ENCODE data around the gene XPR1. TPM values are rescaled to one million over a fixed set of nuclear protein-coding genes. Genes with fewer than 3 reads are reported as not detected.
"Not testable (repeated sequence)": the region's sequence is repeated elsewhere in the genome, so short reads cannot be mapped to it uniquely, and the experiment has no call there.

XPR1 gene
- total RNA-seq, 2 experiments from 2014 or later, result 17.6 to 21.9 TPM

- H3K27me3 Mint-ChIP-seq; H3K4me1 Mint-ChIP-seq; H3K36me3 Mint-ChIP-seq; H3K9me3 Mint-ChIP-seq (ENCODE audit: low read depth); ATAC-seq; H3K27ac Mint-ChIP-seq; DNase-seq; CTCF ChIA-PET; H3K4me3 Mint-ChIP-seq: not testable (repeated sequence)
Measured at GRCh38 chr1:180857947-180858725, 226.3 kb downstream of the XPR1 start.

GRCh38 chr1:180859306-180859705 lies 227.5 kb downstream of the XPR1 start:
- H3K4me1 Mint-ChIP-seq, result no peaks in the 10 kb centered on the region
- H3K9me3 Mint-ChIP-seq (ENCODE audit: low read depth), result no peaks in the 10 kb centered on the region
- no peak for DNase-seq
- no peak overlapping the region for H3K27ac Mint-ChIP-seq
- H3K4me3 Mint-ChIP-seq, result no peak overlapping the region
- H3K36me3 Mint-ChIP-seq, result no peaks in the 10 kb centered on the region
- H3K27me3 Mint-ChIP-seq, result no peaks in the 10 kb centered on the region
- CTCF ChIA-PET, result interaction anchor here (1.0 to 1.6 kb wide), 2 partner anchors 13 to 344 kb away, joined by 4 read pairs; no protein-coding TSS in a partner anchor
- no peak for ATAC-seq

GRCh38 chr1:180860535-180860934 lies 228.7 kb downstream of the XPR1 start:
- no peak for DNase-seq
- Mint-ChIP-seq H3K27ac (no peak overlapping the region), H3K36me3 (no peaks in the 10 kb centered on the region), H3K27me3 (no peaks in the 10 kb centered on the region), H3K9me3 (ENCODE audit: low read depth) (no peaks in the 10 kb centered on the region), H3K4me1 (no peaks in the 10 kb centered on the region), H3K4me3 (no peak overlapping the region)
- CTCF ChIA-PET, result interaction anchor here (1.0 to 4.8 kb wide), 5 partner anchors 14 to 383 kb away, joined by 3 to 78 read pairs (median 4); no protein-coding TSS in a partner anchor
- no peak for ATAC-seq

- no peak overlapping the region for H3K27ac Mint-ChIP-seq
- ATAC-seq (no peak), DNase-seq (no peak)
- CTCF ChIA-PET, result interaction anchor here (0.7 to 4.8 kb wide), 26 partner anchors 9 to 560 kb away, joined by 3 to 78 read pairs (median 4); partner anchors contain the start of gene XPR1
- H3K27me3 Mint-ChIP-seq, result no peaks in the 10 kb centered on the region
- H3K4me1 Mint-ChIP-seq, result no peaks in the 10 kb centered on the region
- H3K36me3 Mint-ChIP-seq, result peaks cover 4% of the 10 kb centered on the region
- no peak overlapping the region for H3K4me3 Mint-ChIP-seq
- H3K9me3 Mint-ChIP-seq (ENCODE audit: low read depth), result no peaks in the 10 kb centered on the region
Measured at GRCh38 chr1:180862305-180862704, 230.5 kb downstream of the XPR1 start.

GRCh38 chr1:180863158-180863775 lies 231.4 kb downstream of the XPR1 start:
- ATAC-seq (no peak), DNase-seq (no peak)
- no peak overlapping the region for H3K27ac Mint-ChIP-seq
- no peaks in the 10 kb centered on the region for H3K4me1 Mint-ChIP-seq
- no peaks in the 10 kb centered on the region for H3K9me3 Mint-ChIP-seq (ENCODE audit: low read depth)
- CTCF ChIA-PET, result interaction anchor here (0.7 to 4.8 kb wide), 22 partner anchors 9 to 361 kb away, joined by 3 to 78 read pairs (median 4); partner anchors contain the start of genes ACBD6 and XPR1
- H3K4me3 Mint-ChIP-seq, result no peak overlapping the region
- H3K36me3 Mint-ChIP-seq, result peaks cover 4% of the 10 kb centered on the region
- H3K27me3 Mint-ChIP-seq, result no peaks in the 10 kb centered on the region

GRCh38 chr1:180881806-180882509 lies 250.1 kb downstream of the XPR1 start:
- no peaks in the 10 kb centered on the region for H3K27me3 Mint-ChIP-seq
- no peak overlapping the region for H3K27ac Mint-ChIP-seq
- H3K36me3 Mint-ChIP-seq, result no peaks in the 10 kb centered on the region
- H3K4me1 Mint-ChIP-seq, result peaks cover 2% of the 10 kb centered on the region
- ATAC-seq, result peak; percentile 58
- DNase-seq, result no peak
- H3K9me3 Mint-ChIP-seq (ENCODE audit: low read depth), result no peaks in the 10 kb centered on the region
- no peak overlapping the region for H3K4me3 Mint-ChIP-seq
- CTCF ChIA-PET, result interaction anchor here (0.6 to 2.0 kb wide), 42 partner anchors 9 to 543 kb away, joined by 3 to 45 read pairs (median 4); partner anchors contain the start of genes ACBD6 and MR1

- no peak overlapping the region for H3K27ac Mint-ChIP-seq
- DNase-seq (no peak), ATAC-seq (no peak)
- H3K27me3 Mint-ChIP-seq, result no peaks in the 10 kb centered on the region
- CTCF ChIA-PET, result interaction anchor here (1.5 to 1.8 kb wide), 3 partner anchors 8 to 257 kb away, joined by 3 to 5 read pairs (median 4); no protein-coding TSS in a partner anchor
- peaks cover 2% of the 10 kb centered on the region for H3K4me1 Mint-ChIP-seq
- no peaks in the 10 kb centered on the region for H3K36me3 Mint-ChIP-seq
- no peaks in the 10 kb centered on the region for H3K9me3 Mint-ChIP-seq (ENCODE audit: low read depth)
- H3K4me3 Mint-ChIP-seq, result no peak overlapping the region
Measured at GRCh38 chr1:180884588-180885300, 252.9 kb downstream of the XPR1 start.

GRCh38 chr1:180886338-180886737 lies 254.5 kb downstream of the XPR1 start:
- CTCF ChIA-PET, result interaction anchor here (0.7 to 1.8 kb wide), 2 partner anchors 255 to 538 kb away, joined by 3 to 5 read pairs; no protein-coding TSS in a partner anchor
- H3K27me3 Mint-ChIP-seq, result no peaks in the 10 kb centered on the region

GRCh38 chr1:180887841-180888240 lies 256.0 kb downstream of the XPR1 start:
- CTCF ChIA-PET, result no interaction called here
- no peaks in the 10 kb centered on the region for H3K9me3 Mint-ChIP-seq (ENCODE audit: low read depth)
- H3K4me3 Mint-ChIP-seq, result no peak overlapping the region
- ATAC-seq (no peak), DNase-seq (no peak)
- no peaks in the 10 kb centered on the region for H3K4me1 Mint-ChIP-seq
- H3K36me3 Mint-ChIP-seq, result no peaks in the 10 kb centered on the region
- no peak overlapping the region for H3K27ac Mint-ChIP-seq
- no peaks in the 10 kb centered on the region for H3K27me3 Mint-ChIP-seq

More at GRCh38 chr1:180886338-180886737, 254.5 kb downstream of the XPR1 start:
- no peak overlapping the region for H3K27ac Mint-ChIP-seq
- no peaks in the 10 kb centered on the region for H3K36me3 Mint-ChIP-seq
- ATAC-seq (no peak), DNase-seq (no peak)
- no peaks in the 10 kb centered on the region for H3K9me3 Mint-ChIP-seq (ENCODE audit: low read depth)
- H3K4me3 Mint-ChIP-seq, result no peak overlapping the region
- H3K4me1 Mint-ChIP-seq, result peaks cover 2% of the 10 kb centered on the region

- Mint-ChIP-seq H3K4me1 (peaks cover 2% of the 10 kb centered on the region), H3K36me3 (no peaks in the 10 kb centered on the region), H3K4me3 (no peak overlapping the region), H3K9me3 (ENCODE audit: low read depth) (no peaks in the 10 kb centered on the region), H3K27ac (no peak overlapping the region), H3K27me3 (no peaks in the 10 kb centered on the region)
- CTCF ChIA-PET, result no interaction called here
- DNase-seq (no peak), ATAC-seq (no peak)
Measured at GRCh38 chr1:180888870-180889269, 257.0 kb downstream of the XPR1 start.

- Mint-ChIP-seq H3K4me3 (no peak overlapping the region), H3K27me3 (no peaks in the 10 kb centered on the region), H3K36me3 (no peaks in the 10 kb centered on the region), H3K27ac (no peak overlapping the region), H3K9me3 (ENCODE audit: low read depth) (no peaks in the 10 kb centered on the region), H3K4me1 (peaks cover 2% of the 10 kb centered on the region)
- ATAC-seq, result no peak
- CTCF ChIA-PET, result no interaction called here
- no peak for DNase-seq
Measured at GRCh38 chr1:180889325-180889724, 257.5 kb downstream of the XPR1 start.

GRCh38 chr1:180892272-180892671 lies 260.4 kb downstream of the XPR1 start:
- CTCF ChIA-PET, result interaction anchor here (0.6 to 1.3 kb wide), 2 partner anchors 8 to 377 kb away, joined by 3 read pairs; no protein-coding TSS in a partner anchor
- Mint-ChIP-seq H3K4me1 (peaks cover 2% of the 10 kb centered on the region), H3K27me3 (no peaks in the 10 kb centered on the region), H3K4me3 (no peak overlapping the region), H3K9me3 (ENCODE audit: low read depth) (no peaks in the 10 kb centered on the region), H3K36me3 (no peaks in the 10 kb centered on the region), H3K27ac (no peak overlapping the region)
- DNase-seq (no peak), ATAC-seq (no peak)

- DNase-seq, result no peak
- CTCF ChIA-PET, result interaction anchor here (0.6 to 1.3 kb wide), 2 partner anchors 9 to 377 kb away, joined by 3 read pairs; no protein-coding TSS in a partner anchor
- no peak for ATAC-seq
- no peaks in the 10 kb centered on the region for H3K36me3 Mint-ChIP-seq
- H3K4me1 Mint-ChIP-seq, result peaks cover 2% of the 10 kb centered on the region
- no peaks in the 10 kb centered on the region for H3K9me3 Mint-ChIP-seq (ENCODE audit: low read depth)
- no peak overlapping the region for H3K27ac Mint-ChIP-seq
- H3K4me3 Mint-ChIP-seq, result no peak overlapping the region
- H3K27me3 Mint-ChIP-seq, result no peaks in the 10 kb centered on the region
Measured at GRCh38 chr1:180892675-180893074, 260.9 kb downstream of the XPR1 start.
